Tibial artery (tissue), 4 donors: ENCODE data around the gene EGR4.
A peak's percentile ranks its signal among the peaks of the same experiment; 100 is the strongest.

ENCODE experiments used
- DNase-seq, 2 donors: peaks; one replicate each; pipeline ENCODE4 v3.0.0-alpha.2; 2019
- H3K27ac ChIP-seq, 2 donors: fragments of 200-600 bp; sonication (generic) in 1 of 2; 1 replicate in 1 of 2; 2 replicates in 1 of 2; pipeline ENCODE4 v1.5.1; 2018 to 2019; ENCODE audit warnings: mild to moderate bottlenecking in 1 of 2
- H3K27me3 ChIP-seq, 2 donors: fragments of 200-600 bp; sonication (generic) in 1 of 2; one replicate each; pipeline versions ENCODE4 v1.5.1 to v1.6.0; 2016 to 2019
- H3K36me3 ChIP-seq, 3 donors: fragments of 200-600 bp; sonication (generic) in 2 of 3; one replicate each; pipeline ENCODE4 v1.5.1; 2016 to 2019; ENCODE audit warnings: mild to moderate bottlenecking in 2 of 3
- H3K4me1 ChIP-seq, 4 donors: fragments of 200-600 bp; sonication (generic) in 2 of 4; 1 replicate in 3 of 4; 2 replicates in 1 of 4; pipeline ENCODE4 v1.5.1; 2016 to 2019
- H3K4me3 ChIP-seq, 2 donors: fragments of 200-600 bp; sonication (generic) in 1 of 2; 1 replicate in 1 of 2; 2 replicates in 1 of 2; pipeline ENCODE4 v1.5.1; 2018 to 2019; ENCODE audit warnings: mild to moderate bottlenecking in 2 of 2
- H3K9me3 ChIP-seq, 3 donors: fragments of 200-600 bp; sonication (generic) in 1 of 3; one replicate each; pipeline ENCODE4 v1.5.1; 2016 to 2019
- CTCF ChIP-seq, 2 experiments: fragments of 200-600 bp in 1 of 2; fragments of 450-650 bp in 1 of 2; IDR thresholded peaks; one replicate each; pipeline ENCODE4 v1.5.1; 2017 to 2019; ENCODE audit warnings: antibody characterized with exemption in 2 of 2, mild to moderate bottlenecking in 1 of 2, moderate library complexity in 1 of 2
- intact Hi-C: fragments of 100-400 bp; cut with DNase I; formaldehyde crosslinking; loops from one replicate; pipeline ENCODE4 v1.15.0; 2023; ENCODE audit warnings: low total_unique reads

The EGR4 gene

GRCh38 chr2:73269686-73270465 lies 23.5 kb downstream of the EGR4 start:
- Histone ChIP-seq H3K27ac (no peak overlapping the region), H3K9me3 (peaks cover 0 to 9% (median 0%) of the 10 kb centered on the region in 3 donors), H3K4me1 (peaks cover 0 to 15% (median 10%) of the 10 kb centered on the region in 4 donors), H3K27me3 (peaks cover 0 to 59% of the 10 kb centered on the region in 2 donors), H3K4me3 (no peak overlapping the region), H3K36me3 (no peaks in the 10 kb centered on the region)
- no peak for TF ChIP-seq CTCF (IDR thresholded peaks at IDR 0.05)
- intact Hi-C loops = no loop called here
- DNase-seq = no peak

- peaks cover 0 to 7% (median 0%) of the 10 kb centered on the region in 3 donors for H3K9me3 ChIP-seq
- H3K27me3 ChIP-seq = peaks cover 0 to 66% of the 10 kb centered on the region in 2 donors
- no peak for TF ChIP-seq CTCF (IDR thresholded peaks at IDR 0.05)
- peaks cover 0 to 1% (median 0%) of the 10 kb centered on the region in 3 donors for H3K36me3 ChIP-seq
- intact Hi-C loops = no loop called here
- H3K27ac ChIP-seq = no peak overlapping the region
- H3K4me3 ChIP-seq = peak overlapping the region in 1 of 2 donors; percentile 20
- peaks cover 0 to 15% (median 10%) of the 10 kb centered on the region in 4 donors for H3K4me1 ChIP-seq
- DNase-seq = peak in 1 of 2 donors; percentile 57
These were observed 24.3 kb downstream of the EGR4 start for GRCh38 chr2:73268830-73269685.

- intact Hi-C loops = no loop called here
- Histone ChIP-seq H3K4me3 (peak overlapping the region in 1 of 2 donors; percentile 20), H3K36me3 (peaks cover 0 to 8% (median 0%) of the 10 kb centered on the region in 3 donors), H3K9me3 (peaks cover 0 to under 1% (median 0%) of the 10 kb centered on the region in 3 donors), H3K27ac (no peak overlapping the region), H3K27me3 (peaks cover 0 to 66% of the 10 kb centered on the region in 2 donors), H3K4me1 (peaks cover 0 to 15% (median 10%) of the 10 kb centered on the region in 4 donors)
- TF ChIP-seq CTCF (IDR thresholded peaks at IDR 0.05) = no peak
- DNase-seq = no peak
These were observed 24.9 kb downstream of the EGR4 start for GRCh38 chr2:73268366-73268829.

GRCh38 chr2:73267008-73267407 lies 26.3 kb downstream of the EGR4 start:
- no peak for TF ChIP-seq CTCF (IDR thresholded peaks at IDR 0.05)
- H3K4me1 ChIP-seq = peaks cover 0 to 15% (median 10%) of the 10 kb centered on the region in 4 donors
- no peaks in the 10 kb centered on the region for H3K9me3 ChIP-seq
- peaks cover 0 to 64% of the 10 kb centered on the region in 2 donors for H3K27me3 ChIP-seq
- H3K27ac ChIP-seq = no peak overlapping the region
- intact Hi-C loops = no loop called here
- peaks cover 0 to 12% (median 0%) of the 10 kb centered on the region in 3 donors for H3K36me3 ChIP-seq
- no peak for DNase-seq
- no peak overlapping the region for H3K4me3 ChIP-seq

- no peak for TF ChIP-seq CTCF (IDR thresholded peaks at IDR 0.05)
- Histone ChIP-seq H3K4me3 (no peak overlapping the region), H3K27ac (no peak overlapping the region), H3K27me3 (peaks cover 0 to 60% of the 10 kb centered on the region in 2 donors), H3K36me3 (peaks cover 0 to 12% (median 0%) of the 10 kb centered on the region in 3 donors), H3K9me3 (no peaks in the 10 kb centered on the region), H3K4me1 (peaks cover 0 to 15% (median 10%) of the 10 kb centered on the region in 4 donors)
- intact Hi-C loops = no loop called here
- no peak for DNase-seq
These were observed 27.1 kb downstream of the EGR4 start for GRCh38 chr2:73266061-73266901.
